GM12878 (cell line): ENCODE measurements around the gene SCAANT1. TPM values are rescaled to one million over a fixed set of nuclear protein-coding genes. Genes with fewer than 3 reads are reported as not detected.

ENCODE experiments used
- ATAC-seq: fragments of 200-7000 bp; cut with Tn5 transposase; 3 replicates; pipeline ENCODE4 v1.9.1; 2020; ENCODE audit warnings: mild to moderate bottlenecking, moderate library complexity
- BruUV-seq: library from RNA; stranded (reverse); fragments of 400-500 nt; replicated peaks from 2 replicates; lab custom pipeline; 2021; lab: Mats Ljungman, UMichigan
- CTCF ChIA-PET: fragments of 300-600 bp; sonication (Branson Sonifier 250); formaldehyde crosslinking; extraction: SDS; loops from one replicate; lab custom pipeline; 2021; ENCODE audit warnings: inconsistent platforms; lab: Yijun Ruan, JAX
- POLR2A ChIA-PET: fragments of 350-600 bp; formaldehyde crosslinking; extraction: SDS; loops from one replicate; lab custom pipeline; 2021; ENCODE audit warnings: inconsistent platforms; lab: Charles Lee
- RAD21 ChIA-PET: fragments of 300-600 bp; sonication (Branson Sonifier 250); formaldehyde crosslinking; loops from one replicate; lab custom pipeline; 2023; ENCODE audit warnings: antibody characterized with exemption; ENCODE audit not compliant: unreplicated experiment; lab: Charles Lee
- SMC1A ChIA-PET: fragments of 300-600 bp; sonication (Branson Sonifier 250); formaldehyde crosslinking; loops from one replicate; lab custom pipeline; 2023; ENCODE audit not compliant: unreplicated experiment, uncharacterized antibody; lab: Charles Lee
- DNase-seq: peaks from one replicate; pipeline ENCODE4 v3.0.0-alpha.2; 2011; ENCODE audit warnings: low read depth, low spot score
- FAIRE-seq: peaks from 3 replicates; lab custom pipeline; 2011; peaks lifted over from hg19 to GRCh38; lab: Jason Lieb, UNC
- H2AFZ ChIP-seq: 2 replicates; pipeline ENCODE4 v1.6.0; 2011; ENCODE audit warnings: low read depth, low read length, control low read depth; ENCODE audit not compliant: control insufficient read depth
- H3K27ac ChIP-seq: 2 replicates; pipeline ENCODE4 v1.5.1; 2011; ENCODE audit warnings: control low read depth; ENCODE audit not compliant: control insufficient read depth, insufficient read depth
- H3K27me3 ChIP-seq, 2 experiments: replicated peaks in 1 of 2; 2 replicates each; pipeline versions ENCODE4 v1.6.0 to v1.6.1; 2011; ENCODE audit warnings: low read length in 1 of 2; ENCODE audit not compliant: control insufficient read depth in 2 of 2, insufficient read depth in 2 of 2
- H3K36me3 ChIP-seq, 2 experiments: 2 replicates each; pipeline ENCODE4 v1.5.1; 2011; ENCODE audit warnings: low read length in 1 of 2; ENCODE audit not compliant: control insufficient read depth in 2 of 2, insufficient read depth in 2 of 2
- H3K4me1 ChIP-seq: 2 replicates; pipeline ENCODE4 v1.6.1; 2011; ENCODE audit warnings: mild to moderate bottlenecking, low read length, moderate library complexity, mixed read lengths; ENCODE audit not compliant: control insufficient read depth, insufficient read depth
- H3K4me2 ChIP-seq: 2 replicates; pipeline ENCODE4 v1.6.0; 2011; ENCODE audit warnings: control low read depth; ENCODE audit not compliant: control insufficient read depth, insufficient read depth
- H3K4me3 ChIP-seq: fragments of 200-600 bp; sonication (generic); 2 replicates; pipeline ENCODE4 v1.5.1; 2016
- H3K79me2 ChIP-seq: 2 replicates; pipeline ENCODE4 v1.6.0; 2011; ENCODE audit warnings: low read length; ENCODE audit not compliant: control insufficient read depth, insufficient read depth
- H3K9ac ChIP-seq: 2 replicates; pipeline ENCODE4 v1.8.0; 2011; ENCODE audit warnings: low read length, control low read depth, mixed read lengths; ENCODE audit not compliant: control insufficient read depth, insufficient read depth
- H3K9me3 ChIP-seq: replicated peaks from 3 replicates; pipeline ENCODE4 v1.5.1; 2011; ENCODE audit warnings: mild to moderate bottlenecking, low read length; ENCODE audit not compliant: control insufficient read depth, insufficient read depth
- H4K20me1 ChIP-seq: 2 replicates; pipeline ENCODE4 v1.6.0; 2011; ENCODE audit not compliant: control insufficient read depth, insufficient read depth
- BHLHE40 ChIP-seq, 2 experiments: fragments of 450-650 bp in 1 of 2; IDR thresholded peaks; 2 replicates each; pipeline ENCODE4 v1.6.1; 2011 to 2017; ENCODE audit warnings: low read depth in 2 of 2, borderline replicate concordance in 1 of 2, improper control_type of control experiment in 1 of 2, low read length in 1 of 2, mild to moderate bottlenecking in 1 of 2
- EED ChIP-seq: sonication (generic); IDR thresholded peaks from 2 replicates; pipeline ENCODE4 v1.6.1; 2016; ENCODE audit warnings: antibody characterized with exemption, low read depth
- MTA2 ChIP-seq: fragments of 450-650 bp; IDR thresholded peaks from 2 replicates; pipeline ENCODE4 v1.6.1; 2016; ENCODE audit warnings: low read depth, mild to moderate bottlenecking, moderate library complexity
- MYC ChIP-seq: IDR thresholded peaks from 2 replicates; pipeline ENCODE4 v1.6.1; 2011; ENCODE audit warnings: mild to moderate bottlenecking, low read length, moderate library complexity, inconsistent platforms; ENCODE audit not compliant: insufficient read depth, insufficient replicate concordance, insufficient read length, severe bottlenecking
- NR2C1 ChIP-seq: fragments of 450-650 bp; IDR thresholded peaks from 2 replicates; pipeline ENCODE4 v1.6.1; 2017; ENCODE audit warnings: antibody characterized with exemption, mild to moderate bottlenecking, moderate library complexity
- RUNX3 ChIP-seq: IDR thresholded peaks from 2 replicates; pipeline ENCODE4 v1.6.1; 2012; ENCODE audit warnings: low read length, inconsistent platforms
- WGBS: methylation state at CpG from one replicate; pipeline ENCODE4 v1.1.6; 2016; ENCODE audit warnings: low lambda C conversion rate; ENCODE audit not compliant: insufficient replicate concordance, insufficient coverage; ENCODE audit errors: missing lambda C conversion rate; 5-methylcytosine and 5-hydroxymethylcytosine counted together
- in situ Hi-C: fragments of 300-500 bp; cut with MboI; formaldehyde crosslinking; loops from 9 replicates; pipeline ENCODE4 v1.14.3; 2018; ENCODE audit warnings: mixed read lengths
- intact Hi-C: fragments of 100-400 bp; cut with micrococcal nuclease; formaldehyde crosslinking; loops from one replicate; pipeline ENCODE4 v1.14.2; 2022; ENCODE audit not compliant: unreplicated experiment
- polyA plus RNA-seq, 11 experiments: library from polyadenylated mRNA; depleted of rRNA in 4 of 11; unstranded in 6 of 11; stranded (reverse) in 5 of 11; fragments of >200 nt; fragmentation: Nextera tagmentation in 4 of 11; fragmentation: Illumina TruSeq in 1 of 11; extraction: Ambion mirVana in 4 of 11; extraction: Trizol in 1 of 11; gene quantifications; 1 replicate in 1 of 11; 2 replicates in 10 of 11; pipeline versions ENCODE4 v1.2.1 to v1.2.3, GENCODE V29; 2011 to 2016; ENCODE audit warnings: inconsistent platforms in 2 of 11, missing spikeins in 2 of 11, low read depth in 1 of 11
- total RNA-seq, 4 experiments: library from RNA; depleted of rRNA in 3 of 4; stranded (reverse); fragments of >200 nt in 3 of 4; fragmentation: Illumina TruSeq in 1 of 4; extraction: Trizol in 1 of 4; gene quantifications; 2 replicates each; pipeline versions ENCODE4 v1.2.1 to v1.2.3, GENCODE V29; 2013 to 2021
- TF ChIP-seq, protein P1 (sequence below), 3 experiments: IDR thresholded peaks in 2 of 3; conservative IDR thresholded peaks in 1 of 3; 2 replicates each; pipeline ENCODE4 v1.5.1; 2011; ENCODE audit warnings: low read depth in 3 of 3, low read length in 3 of 3, mild to moderate bottlenecking in 3 of 3, control low read depth in 2 of 3, moderate library complexity in 2 of 3, inconsistent platforms in 1 of 3, mixed read lengths in 1 of 3; ENCODE audit not compliant: control insufficient read depth in 2 of 3, insufficient read depth in 1 of 3; ENCODE audit errors: extremely low read depth in 1 of 3
- TF ChIP-seq, protein P2 (sequence below): fragments of 450-650 bp; IDR thresholded peaks from 2 replicates; pipeline ENCODE4 v1.6.1; 2018; ENCODE audit warnings: mild to moderate bottlenecking, low read depth, moderate library complexity; ENCODE audit not compliant: partially characterized antibody
- TF ChIP-seq, protein P3 (sequence below): fragments of 450-650 bp; IDR thresholded peaks from 2 replicates; pipeline ENCODE4 v1.6.1; 2017; ENCODE audit warnings: borderline replicate concordance

Gene SCAANT1
- total and polyA plus RNA-seq, 10 of the 15 experiments (the other 5 are each of a cell fraction or from before 2014, with no cell fraction given), result 0.60 to 1.7 (median 0.95) TPM; not detected in 6

DNA sequence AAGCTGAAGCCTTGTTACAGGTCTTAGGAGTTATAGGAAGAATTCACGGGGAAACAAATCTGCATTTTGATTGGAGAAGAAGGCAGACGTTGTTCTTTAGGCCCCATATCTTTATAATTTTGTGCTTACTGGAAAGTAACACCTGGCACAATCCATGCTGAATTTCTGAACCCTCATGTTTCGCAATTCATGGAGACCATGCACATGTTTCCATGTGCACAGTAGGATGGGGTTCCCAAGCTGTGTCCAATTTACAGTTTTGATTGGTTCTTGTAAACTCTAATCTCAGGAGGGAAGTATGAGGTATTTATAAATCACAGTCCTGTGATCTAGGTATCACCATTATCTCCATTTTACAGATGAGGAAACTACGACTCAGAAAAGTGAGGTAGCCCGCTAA lies 7.8 kb upstream of the SCAANT1 start:
- no TSS peak for BruUV-seq
- FAIRE-seq, result no peak
- no peak for DNase-seq
- RAD21 ChIA-PET, result no interaction called here
- Histone ChIP-seq H3K4me1 (peaks cover 32% of the 10 kb centered on the region), H3K4me3 (no peak overlapping the region), H4K20me1 (no peaks in the 10 kb centered on the region), H3K9me3 (no peaks in the 10 kb centered on the region), H3K4me2 (no peak overlapping the region), H3K27me3 (no peaks in the 10 kb centered on the region), H3K36me3 (peaks cover 0 to 35% of the 10 kb centered on the region in 2 experiments; a peak in 3 of 4 replicates), H3K27ac (no peak overlapping the region), H3K9ac (no peak overlapping the region), H2AFZ (no peak overlapping the region), H3K79me2 (peaks cover 5% of the 10 kb centered on the region; the same call in 1 of the 2 replicates)
- POLR2A ChIA-PET, result interaction anchor here (1.1 to 1.2 kb wide), 2 partner anchors 11 to 43 kb away, joined by 3 to 4 read pairs; no protein-coding TSS in a partner anchor
- intact Hi-C loops (no loop called here), in situ Hi-C loops (no loop called here)
- SMC1A ChIA-PET, result interaction anchor here (0.9 to 2.5 kb wide), 4 partner anchors 14 to 45 kb away, joined by 3 to 9 read pairs (median 4); no protein-coding TSS in a partner anchor
- 65% methylated on average over 5 of the region's 5 CpGs for WGBS
- TF ChIP-seq, protein P1, sequence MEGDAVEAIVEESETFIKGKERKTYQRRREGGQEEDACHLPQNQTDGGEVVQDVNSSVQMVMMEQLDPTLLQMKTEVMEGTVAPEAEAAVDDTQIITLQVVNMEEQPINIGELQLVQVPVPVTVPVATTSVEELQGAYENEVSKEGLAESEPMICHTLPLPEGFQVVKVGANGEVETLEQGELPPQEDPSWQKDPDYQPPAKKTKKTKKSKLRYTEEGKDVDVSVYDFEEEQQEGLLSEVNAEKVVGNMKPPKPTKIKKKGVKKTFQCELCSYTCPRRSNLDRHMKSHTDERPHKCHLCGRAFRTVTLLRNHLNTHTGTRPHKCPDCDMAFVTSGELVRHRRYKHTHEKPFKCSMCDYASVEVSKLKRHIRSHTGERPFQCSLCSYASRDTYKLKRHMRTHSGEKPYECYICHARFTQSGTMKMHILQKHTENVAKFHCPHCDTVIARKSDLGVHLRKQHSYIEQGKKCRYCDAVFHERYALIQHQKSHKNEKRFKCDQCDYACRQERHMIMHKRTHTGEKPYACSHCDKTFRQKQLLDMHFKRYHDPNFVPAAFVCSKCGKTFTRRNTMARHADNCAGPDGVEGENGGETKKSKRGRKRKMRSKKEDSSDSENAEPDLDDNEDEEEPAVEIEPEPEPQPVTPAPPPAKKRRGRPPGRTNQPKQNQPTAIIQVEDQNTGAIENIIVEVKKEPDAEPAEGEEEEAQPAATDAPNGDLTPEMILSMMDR (IDR thresholded peaks at IDR 0.05 in 2 of 3, conservative IDR thresholded peaks at IDR 0.05 in 1 of 3; ENCODE audit: control insufficient read depth in 2 of 3, extremely low read depth in 1 of 3, insufficient read depth in 1 of 3, low read depth in 3 of 3, low read length in 3 of 3), result no peak
- TF ChIP-seq NR2C1 (no peak), MTA2 (no peak), EED (no peak), BHLHE40 (IDR thresholded peaks at IDR 0.05; ENCODE audit: borderline replicate concordance in 1 of 2, low read depth in 2 of 2, low read length in 1 of 2) (no peak), MYC (no peak), RUNX3 (no peak)
- TF ChIP-seq, protein P2, sequence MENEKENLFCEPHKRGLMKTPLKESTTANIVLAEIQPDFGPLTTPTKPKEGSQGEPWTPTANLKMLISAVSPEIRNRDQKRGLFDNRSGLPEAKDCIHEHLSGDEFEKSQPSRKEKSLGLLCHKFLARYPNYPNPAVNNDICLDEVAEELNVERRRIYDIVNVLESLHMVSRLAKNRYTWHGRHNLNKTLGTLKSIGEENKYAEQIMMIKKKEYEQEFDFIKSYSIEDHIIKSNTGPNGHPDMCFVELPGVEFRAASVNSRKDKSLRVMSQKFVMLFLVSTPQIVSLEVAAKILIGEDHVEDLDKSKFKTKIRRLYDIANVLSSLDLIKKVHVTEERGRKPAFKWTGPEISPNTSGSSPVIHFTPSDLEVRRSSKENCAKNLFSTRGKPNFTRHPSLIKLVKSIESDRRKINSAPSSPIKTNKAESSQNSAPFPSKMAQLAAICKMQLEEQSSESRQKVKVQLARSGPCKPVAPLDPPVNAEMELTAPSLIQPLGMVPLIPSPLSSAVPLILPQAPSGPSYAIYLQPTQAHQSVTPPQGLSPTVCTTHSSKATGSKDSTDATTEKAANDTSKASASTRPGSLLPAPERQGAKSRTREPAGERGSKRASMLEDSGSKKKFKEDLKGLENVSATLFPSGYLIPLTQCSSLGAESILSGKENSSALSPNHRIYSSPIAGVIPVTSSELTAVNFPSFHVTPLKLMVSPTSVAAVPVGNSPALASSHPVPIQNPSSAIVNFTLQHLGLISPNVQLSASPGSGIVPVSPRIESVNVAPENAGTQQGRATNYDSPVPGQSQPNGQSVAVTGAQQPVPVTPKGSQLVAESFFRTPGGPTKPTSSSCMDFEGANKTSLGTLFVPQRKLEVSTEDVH, result no peak
- TF ChIP-seq, protein P3, sequence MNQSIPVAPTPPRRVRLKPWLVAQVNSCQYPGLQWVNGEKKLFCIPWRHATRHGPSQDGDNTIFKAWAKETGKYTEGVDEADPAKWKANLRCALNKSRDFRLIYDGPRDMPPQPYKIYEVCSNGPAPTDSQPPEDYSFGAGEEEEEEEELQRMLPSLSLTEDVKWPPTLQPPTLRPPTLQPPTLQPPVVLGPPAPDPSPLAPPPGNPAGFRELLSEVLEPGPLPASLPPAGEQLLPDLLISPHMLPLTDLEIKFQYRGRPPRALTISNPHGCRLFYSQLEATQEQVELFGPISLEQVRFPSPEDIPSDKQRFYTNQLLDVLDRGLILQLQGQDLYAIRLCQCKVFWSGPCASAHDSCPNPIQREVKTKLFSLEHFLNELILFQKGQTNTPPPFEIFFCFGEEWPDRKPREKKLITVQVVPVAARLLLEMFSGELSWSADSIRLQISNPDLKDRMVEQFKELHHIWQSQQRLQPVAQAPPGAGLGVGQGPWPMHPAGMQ, result no peak
- CTCF ChIA-PET, result interaction anchor here (1.6 kb wide), 1 partner anchor 8 kb away, joined by 5 read pairs; no protein-coding TSS in a partner anchor
- ATAC-seq, result no peak
